Fibroblast of pulmonary artery (primary cell): ENCODE results near the gene HMG20B.
A peak's percentile ranks its signal among the peaks of the same experiment; 100 is the strongest.

Source experiments
- DNase-seq: peaks from one replicate; pipeline ENCODE4 v3.0.0-alpha.2; 2010; ENCODE audit warnings: low read depth
- H3K4me3 ChIP-seq: replicated peaks from 2 replicates; pipeline ENCODE4 v1.5.1; 2011; ENCODE audit warnings: low read depth, mild to moderate bottlenecking, control low read depth, low read length, moderate library complexity
- TF ChIP-seq, protein P1 (sequence below): IDR thresholded peaks from 2 replicates; pipeline ENCODE4 v1.5.1; 2011; ENCODE audit warnings: mild to moderate bottlenecking, control low read depth, low read length, inconsistent platforms; ENCODE audit errors: missing control alignments

HMG20B gene

DNA sequence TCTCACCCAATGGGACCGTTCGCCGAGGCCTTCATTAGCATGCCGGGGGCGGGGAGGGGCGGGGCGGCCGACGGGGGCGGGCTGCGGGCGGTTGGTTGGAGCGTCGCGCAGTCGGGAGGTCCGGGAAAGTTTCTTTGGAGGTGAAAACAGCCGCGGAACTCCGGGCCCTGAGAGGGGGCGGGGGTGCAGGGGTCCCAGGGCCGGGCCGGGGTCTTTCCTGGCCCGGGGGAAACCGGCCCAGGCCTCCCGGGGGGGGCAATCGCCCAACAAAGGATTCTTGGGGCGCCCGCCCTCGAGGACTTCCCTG, at the start of gene HMG20B:
Gene HMG20B, plus strand, starts transcription at position 90 of the 307 bp plus-strand sequence. CDS start 366 bp downstream, outside the sequence.
- TF ChIP-seq, protein P1, sequence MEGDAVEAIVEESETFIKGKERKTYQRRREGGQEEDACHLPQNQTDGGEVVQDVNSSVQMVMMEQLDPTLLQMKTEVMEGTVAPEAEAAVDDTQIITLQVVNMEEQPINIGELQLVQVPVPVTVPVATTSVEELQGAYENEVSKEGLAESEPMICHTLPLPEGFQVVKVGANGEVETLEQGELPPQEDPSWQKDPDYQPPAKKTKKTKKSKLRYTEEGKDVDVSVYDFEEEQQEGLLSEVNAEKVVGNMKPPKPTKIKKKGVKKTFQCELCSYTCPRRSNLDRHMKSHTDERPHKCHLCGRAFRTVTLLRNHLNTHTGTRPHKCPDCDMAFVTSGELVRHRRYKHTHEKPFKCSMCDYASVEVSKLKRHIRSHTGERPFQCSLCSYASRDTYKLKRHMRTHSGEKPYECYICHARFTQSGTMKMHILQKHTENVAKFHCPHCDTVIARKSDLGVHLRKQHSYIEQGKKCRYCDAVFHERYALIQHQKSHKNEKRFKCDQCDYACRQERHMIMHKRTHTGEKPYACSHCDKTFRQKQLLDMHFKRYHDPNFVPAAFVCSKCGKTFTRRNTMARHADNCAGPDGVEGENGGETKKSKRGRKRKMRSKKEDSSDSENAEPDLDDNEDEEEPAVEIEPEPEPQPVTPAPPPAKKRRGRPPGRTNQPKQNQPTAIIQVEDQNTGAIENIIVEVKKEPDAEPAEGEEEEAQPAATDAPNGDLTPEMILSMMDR: no peak
- no peak for DNase-seq
- H3K4me3 ChIP-seq: peak within 1 kb of the TSS; percentile 88

DNA sequence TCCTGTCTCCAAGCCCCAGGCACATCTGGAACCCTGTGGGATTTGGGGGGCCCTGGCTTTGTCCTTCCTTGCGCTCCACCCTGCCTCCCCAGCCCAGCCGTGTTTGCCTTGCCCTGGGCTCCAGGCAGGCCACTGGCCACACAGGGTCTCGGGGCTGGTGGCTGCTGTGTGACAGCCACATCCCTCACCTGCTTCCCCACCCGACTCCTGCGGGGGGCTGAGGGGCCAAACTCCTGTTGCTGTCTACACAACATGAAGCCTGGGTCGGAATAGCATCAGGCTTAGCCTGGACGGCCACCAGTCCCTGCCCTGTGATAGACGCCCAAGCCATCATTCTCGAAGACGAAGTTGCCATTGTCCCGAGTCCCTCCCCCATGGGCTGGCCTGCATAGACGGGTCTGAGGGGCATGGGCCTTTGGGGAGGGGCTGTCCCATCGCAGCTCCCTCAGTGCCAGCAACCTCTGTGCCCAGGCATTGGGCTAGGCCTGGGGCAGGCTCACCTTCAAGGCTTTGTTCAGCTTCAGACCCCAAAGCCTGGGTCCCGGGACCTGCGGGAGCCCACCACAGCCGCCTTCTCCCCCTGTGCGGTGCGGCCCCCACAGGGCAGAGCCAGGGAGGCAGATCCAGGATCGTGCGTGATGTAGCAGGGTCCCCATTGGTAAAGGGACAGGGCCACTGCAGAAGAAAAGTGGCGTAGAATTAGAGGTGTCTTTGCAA, 49.2 kb upstream of the HMG20B start:
- TF ChIP-seq, protein P1: no peak
- H3K4me3 ChIP-seq: no peak overlapping the region
- DNase-seq: no peak

DNA sequence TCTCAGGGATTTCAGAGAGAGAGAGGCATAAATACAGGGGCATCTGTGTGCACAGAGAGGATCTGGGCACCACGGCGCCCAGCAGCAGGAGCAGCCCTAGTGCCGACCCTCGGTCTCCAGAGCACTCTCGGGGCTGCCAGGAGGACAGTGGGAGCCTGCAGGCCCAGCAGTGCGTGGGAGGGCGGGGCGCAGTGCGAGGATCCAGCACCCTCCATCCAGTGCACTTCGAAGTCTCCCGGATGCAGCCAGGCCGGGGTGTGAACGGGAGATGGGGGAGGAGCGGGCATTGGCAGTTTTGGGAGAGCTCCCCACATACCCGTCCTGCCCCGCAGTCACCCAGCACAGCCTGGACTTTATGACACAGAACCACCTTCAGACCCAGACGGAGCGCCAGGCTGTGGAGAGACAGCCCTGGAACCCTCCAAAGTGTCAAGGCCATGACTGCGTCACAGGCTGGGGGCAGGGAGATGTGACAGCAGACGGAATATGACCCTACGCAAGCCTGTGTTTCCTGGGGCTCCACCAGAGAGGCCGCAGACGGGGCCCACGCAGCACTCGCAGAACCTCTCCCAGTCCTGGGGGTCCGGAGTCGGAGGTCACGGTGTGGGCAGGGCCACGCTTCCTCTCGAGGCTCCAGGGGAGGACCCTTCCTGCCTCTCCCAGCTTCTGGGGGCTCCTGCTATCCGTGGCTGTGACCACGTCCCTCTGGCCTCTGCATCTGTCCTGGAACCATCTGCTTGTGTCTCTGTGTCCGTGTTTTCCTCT, 48.5 kb upstream of the HMG20B start:
- no peak overlapping the region for H3K4me3 ChIP-seq
- TF ChIP-seq, protein P1: no peak

GRCh38 chr19:3524904-3525451, 47.8 kb upstream of the HMG20B start:
- H3K4me3 ChIP-seq: no peak overlapping the region
- TF ChIP-seq, protein P1: no peak
- no peak for DNase-seq

More for the DNA sequence above, 48.5 kb upstream of the HMG20B start:
- DNase-seq: no peak

DNA sequence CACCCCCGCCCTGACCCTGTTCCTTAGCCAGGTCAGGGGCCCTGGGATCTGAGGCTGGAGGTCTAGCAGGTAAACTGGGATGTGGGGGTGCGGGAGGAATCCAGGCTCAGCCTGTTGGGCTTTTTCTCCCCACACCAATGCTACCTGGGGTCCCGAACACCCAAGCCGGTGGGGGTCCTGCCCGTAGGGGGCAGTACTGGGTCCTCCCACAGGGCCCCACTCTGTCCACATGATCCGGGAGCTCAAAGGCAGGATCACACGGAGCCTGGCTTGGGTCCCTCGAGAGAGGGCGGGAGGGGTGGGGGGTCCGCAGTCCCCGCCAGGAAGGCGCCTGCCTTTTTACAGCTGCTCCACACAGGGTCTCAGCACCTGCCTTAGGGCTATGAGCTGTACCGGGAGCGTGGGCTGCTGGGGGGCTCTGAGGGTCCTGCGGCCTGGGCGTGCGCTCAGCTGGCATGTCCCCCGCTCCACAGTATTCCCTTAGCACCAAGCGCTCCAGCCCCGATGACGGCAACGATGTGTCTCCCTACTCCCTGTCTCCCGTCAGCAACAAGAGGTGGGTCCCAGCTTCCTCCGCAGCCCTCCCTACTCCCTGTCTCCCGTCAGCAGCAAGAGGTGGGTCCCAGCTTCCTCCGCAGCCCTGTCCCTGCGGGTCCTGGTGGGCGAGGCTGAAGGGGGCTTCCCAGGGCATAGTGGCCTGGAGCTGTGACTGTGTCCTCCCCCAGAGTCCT, 46.1 kb upstream of the HMG20B start:
- DNase-seq: no peak
- no peak overlapping the region for H3K4me3 ChIP-seq
- TF ChIP-seq, protein P1: no peak

DNA sequence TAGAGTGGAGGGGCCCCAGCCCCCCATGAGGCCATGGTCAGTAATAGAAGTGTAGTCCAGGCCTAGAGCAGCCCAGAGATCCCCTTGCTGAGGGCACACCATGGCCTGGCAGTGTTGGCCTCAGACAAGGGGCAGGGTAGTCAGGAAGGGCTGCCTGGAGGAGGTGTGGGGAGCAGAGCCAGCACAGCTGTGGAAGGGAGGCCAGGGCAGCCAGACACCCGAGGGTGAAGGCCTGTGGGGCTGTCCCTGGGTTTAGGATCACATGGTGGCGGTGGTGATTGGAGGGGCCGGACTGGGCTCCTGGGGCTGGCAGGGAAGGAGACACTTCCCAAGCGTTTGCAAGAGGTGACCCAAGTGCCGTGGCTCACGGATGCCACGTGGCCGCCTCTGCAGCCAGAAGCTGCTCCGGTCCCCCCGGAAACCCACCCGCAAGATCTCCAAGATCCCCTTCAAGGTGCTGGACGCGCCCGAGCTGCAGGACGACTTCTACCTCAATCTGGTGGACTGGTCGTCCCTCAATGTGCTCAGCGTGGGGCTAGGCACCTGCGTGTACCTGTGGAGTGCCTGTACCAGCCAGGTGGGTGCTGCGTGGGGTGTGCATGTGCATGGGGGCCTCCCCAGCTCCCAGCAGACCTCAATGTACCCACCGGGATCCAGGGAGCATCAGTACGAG, 45.4 kb upstream of the HMG20B start:
- H3K4me3 ChIP-seq: no peak overlapping the region
- TF ChIP-seq, protein P1: no peak
- no peak for DNase-seq
